T-helper 2 cell treated with Interferon-gamma antibody and Interleukin-4, amounts not matched to agents 5 μg/mL and 100 μg/mL, for 36 hours (primary cell): ENCODE results near the gene CDCP1.
A peak's percentile ranks its signal among the peaks of the same experiment; 100 is the strongest.

ENCODE experiments used
- DNase-seq: peaks from one replicate; pipeline ENCODE4 v3.0.0; 2021; ENCODE audit warnings: low spot score
- H3K27ac Mint-ChIP-seq: one replicate; pipeline ENCODE4 v1.8.0; 2021; ENCODE audit warnings: mild to moderate bottlenecking, mixed read lengths
- H3K27me3 Mint-ChIP-seq: one replicate; pipeline ENCODE4 v1.8.0; 2021; ENCODE audit warnings: low read depth, mixed read lengths
- H3K36me3 Mint-ChIP-seq: one replicate; pipeline ENCODE4 v1.8.0; 2021; ENCODE audit warnings: low read depth, mixed read lengths
- H3K4me1 Mint-ChIP-seq: one replicate; pipeline ENCODE4 v1.8.0; 2021; ENCODE audit warnings: low read depth, mixed read lengths
- H3K4me3 Mint-ChIP-seq: one replicate; pipeline ENCODE4 v1.8.0; 2022; ENCODE audit warnings: mild to moderate bottlenecking, moderate library complexity, mixed read lengths
- H3K9me3 Mint-ChIP-seq: one replicate; pipeline ENCODE4 v1.8.0; 2021; ENCODE audit warnings: mixed read lengths

The CDCP1 gene

DNA sequence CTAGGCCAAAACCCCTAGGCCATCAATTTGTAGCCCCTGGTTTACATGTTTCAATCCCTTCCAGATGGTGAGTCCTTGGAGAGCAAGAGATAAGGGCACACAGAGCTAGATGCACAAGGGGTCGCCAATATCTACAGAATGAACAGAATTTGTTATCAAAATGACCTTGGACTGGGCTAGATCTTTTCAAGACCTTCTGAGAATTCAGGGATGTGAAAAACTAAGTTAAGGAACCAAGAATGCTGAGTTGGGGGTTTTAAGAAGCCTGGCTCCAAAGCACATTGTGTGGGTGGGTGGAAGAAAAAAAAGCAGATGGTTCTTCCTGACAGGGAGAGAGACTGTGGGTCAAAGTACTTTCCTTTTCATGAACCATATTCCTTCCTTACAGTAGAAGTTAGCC lies 10.2 kb downstream of the CDCP1 start:
- DNase-seq: no peak

DNA sequence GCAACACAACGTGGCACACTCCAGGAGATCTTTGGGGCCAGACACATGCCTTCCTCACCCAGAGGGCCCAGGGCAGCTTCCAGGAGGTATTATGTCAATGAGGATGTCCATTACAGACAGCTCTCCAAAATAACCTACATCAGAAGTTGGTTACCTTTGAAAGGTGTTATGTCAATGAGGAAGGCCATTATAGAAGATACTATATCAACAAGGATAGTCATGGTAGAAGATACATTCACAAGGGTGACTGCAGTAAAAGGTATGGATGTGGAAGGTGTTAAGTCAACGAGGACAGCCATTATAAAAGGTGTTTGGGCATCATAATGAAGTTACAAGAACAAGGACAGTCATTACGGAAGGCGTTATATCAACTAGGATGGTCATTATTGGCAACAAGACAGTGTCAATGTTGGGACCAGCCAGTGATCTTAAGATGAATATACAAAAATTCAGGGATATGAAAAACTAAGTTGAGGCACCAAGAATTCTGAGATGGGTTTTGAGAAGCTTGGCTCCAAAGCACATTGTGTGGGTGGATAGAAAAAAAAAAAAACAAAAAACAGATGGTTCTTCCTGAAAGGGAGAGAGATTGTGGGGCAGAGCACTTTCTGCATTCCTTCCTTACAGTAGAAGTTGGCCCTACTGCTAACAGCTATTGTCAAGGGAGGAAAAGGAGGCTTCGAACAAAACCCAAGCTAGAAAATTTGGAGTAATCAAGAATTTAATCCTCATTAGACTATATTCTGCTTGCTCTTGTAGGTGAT lies 11.2 kb downstream of the CDCP1 start:
- Mint-ChIP-seq H3K9me3 (no peaks in the 10 kb centered on the region), H3K36me3 (peaks cover 3% of the 10 kb centered on the region), H3K27me3 (peaks cover 2% of the 10 kb centered on the region), H3K4me1 (peaks cover 20% of the 10 kb centered on the region), H3K27ac (no peak overlapping the region), H3K4me3 (no peak overlapping the region)
- no peak for DNase-seq

More for the DNA sequence above, 10.2 kb downstream of the CDCP1 start:
- H3K27ac Mint-ChIP-seq: no peak overlapping the region
- H3K9me3 Mint-ChIP-seq: no peaks in the 10 kb centered on the region
- H3K4me3 Mint-ChIP-seq: no peak overlapping the region
- peaks cover 26% of the 10 kb centered on the region for H3K4me1 Mint-ChIP-seq
- H3K36me3 Mint-ChIP-seq: peaks cover 5% of the 10 kb centered on the region
- peaks cover 2% of the 10 kb centered on the region for H3K27me3 Mint-ChIP-seq

DNA sequence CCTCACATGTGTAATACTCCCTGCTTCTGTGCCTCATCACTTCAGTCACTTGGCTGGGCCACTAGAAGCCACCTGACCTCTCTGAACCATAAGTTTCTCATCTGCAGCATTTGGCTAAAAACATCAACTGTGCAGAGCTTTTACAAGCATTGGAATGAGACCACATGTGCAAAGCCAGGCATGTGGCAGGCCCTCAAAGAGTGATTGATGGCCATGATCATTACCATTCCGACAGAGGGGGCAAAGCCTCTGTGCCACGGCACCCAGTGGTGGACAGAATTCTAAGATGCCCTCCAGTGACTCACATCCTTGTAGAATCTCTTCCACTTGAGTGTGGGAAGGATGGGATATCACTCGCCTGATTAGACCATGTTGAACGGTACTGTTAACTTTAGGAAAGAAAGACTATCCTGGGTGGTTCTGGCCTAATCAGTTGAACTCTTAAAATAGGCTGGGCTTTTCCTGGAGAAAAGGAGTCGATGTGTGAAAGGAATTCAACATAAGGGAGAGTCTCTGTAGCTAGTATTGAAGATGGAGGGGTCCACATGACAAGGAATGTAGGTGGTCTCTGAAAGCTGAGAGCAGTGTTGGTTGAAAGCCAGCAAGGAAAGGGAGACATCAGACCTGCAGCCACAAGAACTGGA lies 13.5 kb downstream of the CDCP1 start:
- Mint-ChIP-seq H3K36me3 (peaks cover 2% of the 10 kb centered on the region), H3K27ac (no peak overlapping the region), H3K9me3 (no peaks in the 10 kb centered on the region), H3K27me3 (peaks cover 2% of the 10 kb centered on the region), H3K4me1 (peaks cover 14% of the 10 kb centered on the region), H3K4me3 (no peak overlapping the region)
- no peak for DNase-seq

DNA sequence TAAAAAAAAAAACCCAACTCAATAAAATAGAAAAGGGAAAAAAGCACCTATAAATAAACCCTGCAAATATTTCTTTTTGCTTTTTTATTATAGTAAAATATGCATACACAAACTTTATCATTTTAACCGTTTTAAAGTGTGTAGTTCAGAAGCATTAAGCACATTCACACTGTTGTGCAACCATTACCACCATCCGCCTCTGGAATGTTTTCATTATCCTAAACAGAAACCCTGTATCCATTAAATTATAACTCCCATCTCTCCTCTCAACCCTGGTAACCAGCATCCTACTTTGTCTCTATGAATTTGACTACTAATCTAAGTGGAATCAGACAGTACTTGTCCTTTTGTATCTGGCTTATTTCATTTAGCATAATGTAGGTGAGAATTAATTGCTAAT lies 15.0 kb downstream of the CDCP1 start:
- H3K9me3 Mint-ChIP-seq: no peaks in the 10 kb centered on the region
- no peak for DNase-seq
- H3K36me3 Mint-ChIP-seq: peaks cover 7% of the 10 kb centered on the region
- no peak overlapping the region for H3K27ac Mint-ChIP-seq
- no peak overlapping the region for H3K4me3 Mint-ChIP-seq
- H3K27me3 Mint-ChIP-seq: peaks cover 2% of the 10 kb centered on the region
- peaks cover 20% of the 10 kb centered on the region for H3K4me1 Mint-ChIP-seq

DNA sequence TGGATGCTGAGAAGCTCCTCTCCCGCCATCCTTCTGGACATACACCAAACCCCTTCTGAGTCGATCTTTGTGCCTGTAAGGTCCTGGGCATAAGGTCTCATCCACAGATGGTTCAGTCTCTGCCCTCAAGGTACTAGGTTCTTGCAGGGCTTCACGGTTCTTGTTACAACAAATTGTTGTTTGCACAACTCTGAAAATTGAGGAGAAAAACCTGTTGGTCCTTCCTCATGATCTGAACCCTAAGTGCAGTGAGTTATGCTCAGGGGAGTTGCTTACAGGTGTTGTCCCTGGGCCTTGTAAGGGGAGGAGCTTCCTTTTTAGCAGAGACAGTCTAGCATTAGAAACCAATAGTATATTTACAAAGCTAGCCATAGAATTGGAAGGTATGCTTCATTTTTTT lies 15.7 kb downstream of the CDCP1 start:
- H3K36me3 Mint-ChIP-seq: peaks cover 10% of the 10 kb centered on the region
- no peak for DNase-seq
- no peaks in the 10 kb centered on the region for H3K9me3 Mint-ChIP-seq
- no peak overlapping the region for H3K27ac Mint-ChIP-seq
- peaks cover 19% of the 10 kb centered on the region for H3K4me1 Mint-ChIP-seq
- H3K27me3 Mint-ChIP-seq: no peaks in the 10 kb centered on the region
- no peak overlapping the region for H3K4me3 Mint-ChIP-seq

DNA sequence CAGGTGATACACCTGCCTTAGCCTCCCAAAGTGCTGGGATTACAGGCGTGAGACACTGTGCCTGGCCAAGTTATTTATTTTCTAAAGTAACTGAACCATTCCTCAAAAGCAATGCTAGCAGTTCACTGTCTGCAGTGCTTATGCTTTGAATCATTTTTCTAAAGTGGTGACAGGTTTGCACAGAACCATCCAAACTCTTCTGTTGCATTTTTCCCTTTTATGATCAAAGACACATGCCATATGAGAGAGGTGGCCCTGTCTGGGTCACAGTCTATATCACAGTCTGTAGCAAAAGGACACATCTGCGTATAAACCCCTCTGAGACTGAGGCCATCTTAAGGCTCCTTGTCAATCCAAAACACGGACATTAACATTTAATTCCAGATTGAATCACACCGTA lies 17.2 kb downstream of the CDCP1 start:
- Mint-ChIP-seq H3K4me1 (peaks cover 22% of the 10 kb centered on the region), H3K27ac (no peak overlapping the region), H3K9me3 (no peaks in the 10 kb centered on the region), H3K36me3 (peaks cover 16% of the 10 kb centered on the region), H3K27me3 (no peaks in the 10 kb centered on the region), H3K4me3 (no peak overlapping the region)
- no peak for DNase-seq

DNA sequence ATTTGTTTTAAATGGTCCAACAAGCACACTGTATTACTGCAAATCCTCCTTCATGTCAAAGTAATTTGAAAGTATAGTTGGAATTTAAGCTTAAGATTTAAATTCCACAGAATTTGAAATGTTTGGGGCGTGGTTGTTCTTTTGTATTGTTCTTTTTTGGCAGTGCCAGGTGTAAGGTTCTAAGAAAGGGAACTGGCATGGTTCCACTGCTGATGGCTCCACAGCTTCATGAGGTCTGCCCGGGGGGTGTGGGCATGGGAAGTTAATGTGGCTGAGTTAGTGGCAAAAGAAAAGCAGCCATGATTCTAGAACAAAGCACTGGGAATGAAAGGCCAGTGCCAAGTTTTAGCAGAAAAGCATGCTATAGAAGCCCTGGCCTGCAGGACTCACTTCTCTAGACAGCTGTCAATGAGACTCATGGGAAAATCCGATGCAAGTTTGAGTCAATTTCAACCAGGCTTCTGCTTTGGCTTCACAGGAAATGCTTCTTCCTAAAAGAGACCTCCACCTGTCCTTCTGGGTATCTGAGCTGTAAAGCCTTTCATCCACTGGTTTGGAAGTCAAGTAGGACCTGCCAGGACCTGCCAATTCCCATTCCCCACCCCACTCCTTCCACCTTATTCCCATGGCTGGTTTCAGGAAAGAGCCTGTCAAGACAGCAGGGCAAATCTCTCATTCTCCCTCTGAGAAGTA lies 18.9 kb downstream of the CDCP1 start:
- no peak overlapping the region for H3K27ac Mint-ChIP-seq
- H3K27me3 Mint-ChIP-seq: no peaks in the 10 kb centered on the region
- no peak for DNase-seq
- H3K4me3 Mint-ChIP-seq: no peak overlapping the region
- no peaks in the 10 kb centered on the region for H3K9me3 Mint-ChIP-seq
- peaks cover 22% of the 10 kb centered on the region for H3K36me3 Mint-ChIP-seq
- H3K4me1 Mint-ChIP-seq: peaks cover 36% of the 10 kb centered on the region

DNA sequence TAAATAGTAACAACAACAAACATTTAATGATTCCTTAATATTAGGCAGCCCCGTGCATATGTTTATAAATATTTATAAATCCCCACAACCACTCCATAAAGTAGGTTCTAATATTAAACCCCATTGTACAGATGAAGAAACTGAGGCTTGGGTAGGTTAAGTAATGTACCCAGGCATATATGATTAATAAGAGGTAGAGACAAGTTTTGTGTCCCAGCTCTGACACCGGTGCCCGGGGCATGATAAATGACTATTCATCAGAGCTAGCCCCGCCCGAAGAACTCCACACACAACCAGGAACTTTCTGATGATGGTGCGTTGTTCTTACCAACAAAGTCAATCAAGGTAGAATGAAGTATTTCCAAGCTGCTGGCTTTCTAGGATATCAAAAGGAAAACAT lies 19.4 kb downstream of the CDCP1 start:
- H3K27me3 Mint-ChIP-seq: no peaks in the 10 kb centered on the region
- no peak overlapping the region for H3K4me3 Mint-ChIP-seq
- no peak overlapping the region for H3K27ac Mint-ChIP-seq
- peaks cover 36% of the 10 kb centered on the region for H3K4me1 Mint-ChIP-seq
- DNase-seq: no peak
- H3K36me3 Mint-ChIP-seq: peaks cover 22% of the 10 kb centered on the region
- no peaks in the 10 kb centered on the region for H3K9me3 Mint-ChIP-seq

DNA sequence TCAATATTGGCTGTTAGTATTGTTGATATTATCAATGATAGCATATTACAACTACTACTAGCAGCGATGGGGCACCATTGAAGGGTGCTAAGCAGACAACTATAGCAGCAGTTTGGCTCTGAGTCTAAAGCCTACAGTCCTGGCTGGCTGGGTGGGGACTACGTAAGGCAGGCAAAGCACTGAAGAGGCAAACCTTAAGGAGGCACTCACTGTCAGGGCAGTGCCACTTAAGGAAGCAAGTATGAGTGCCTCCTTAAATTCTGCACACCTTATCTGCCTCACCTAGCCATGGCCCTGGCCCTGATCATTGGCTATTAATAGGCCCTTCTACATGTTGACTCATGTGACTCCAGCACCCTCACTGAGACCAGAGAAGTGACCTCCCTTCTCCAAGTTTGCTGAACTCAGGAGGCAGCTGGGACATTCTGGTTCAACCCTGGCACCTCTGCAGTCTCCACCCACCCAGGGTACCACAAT lies 20.6 kb downstream of the CDCP1 start:
- H3K9me3 Mint-ChIP-seq: no peaks in the 10 kb centered on the region
- H3K27me3 Mint-ChIP-seq: no peaks in the 10 kb centered on the region
- peaks cover 22% of the 10 kb centered on the region for H3K36me3 Mint-ChIP-seq
- DNase-seq: no peak
- no peak overlapping the region for H3K27ac Mint-ChIP-seq
- no peak overlapping the region for H3K4me3 Mint-ChIP-seq
- H3K4me1 Mint-ChIP-seq: peaks cover 36% of the 10 kb centered on the region

DNA sequence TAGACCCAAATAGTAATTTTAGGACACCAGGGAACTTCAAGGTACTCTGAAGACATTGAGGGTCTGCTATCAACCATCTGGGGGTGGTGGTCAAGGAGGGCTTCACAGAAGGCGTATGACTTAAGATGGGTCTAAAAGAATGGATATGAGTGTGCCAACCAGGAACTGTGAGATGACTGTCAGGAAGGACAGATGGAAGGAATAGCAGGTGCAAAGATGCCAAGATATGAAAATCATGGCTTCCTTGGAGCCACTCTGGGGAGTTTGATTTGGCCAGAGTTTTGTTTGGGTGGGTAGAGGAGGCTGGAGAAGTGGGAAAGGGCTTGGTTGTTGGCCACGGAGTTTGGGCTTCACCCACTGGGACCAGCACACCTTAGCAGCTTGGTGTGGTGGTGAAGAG lies 21.2 kb downstream of the CDCP1 start:
- no peak for DNase-seq
- Mint-ChIP-seq H3K36me3 (peaks cover 22% of the 10 kb centered on the region), H3K4me1 (peaks cover 37% of the 10 kb centered on the region), H3K27me3 (no peaks in the 10 kb centered on the region), H3K4me3 (no peak overlapping the region), H3K27ac (no peak overlapping the region), H3K9me3 (no peaks in the 10 kb centered on the region)

DNA sequence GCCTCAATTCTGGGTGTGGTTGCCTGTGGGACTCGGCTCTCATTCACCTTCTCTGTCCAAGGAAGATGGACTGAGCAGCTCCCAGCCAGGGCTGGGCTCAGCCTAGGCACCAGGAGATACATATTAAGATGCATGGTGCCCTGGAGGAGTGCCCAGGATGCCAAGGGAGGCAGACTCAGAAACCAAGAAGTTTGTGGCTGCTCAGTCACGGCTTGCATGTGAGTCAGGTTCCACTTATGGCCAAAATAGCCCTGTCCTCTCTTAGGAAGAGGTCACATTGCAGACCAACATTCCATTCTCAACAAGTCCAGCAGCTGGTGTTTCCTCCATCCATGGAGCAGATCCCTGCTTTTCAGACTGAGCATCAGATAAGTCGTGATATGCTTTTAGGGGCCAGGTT lies 21.8 kb downstream of the CDCP1 start:
- H3K27me3 Mint-ChIP-seq: no peaks in the 10 kb centered on the region
- H3K9me3 Mint-ChIP-seq: no peaks in the 10 kb centered on the region
- DNase-seq: no peak

DNA sequence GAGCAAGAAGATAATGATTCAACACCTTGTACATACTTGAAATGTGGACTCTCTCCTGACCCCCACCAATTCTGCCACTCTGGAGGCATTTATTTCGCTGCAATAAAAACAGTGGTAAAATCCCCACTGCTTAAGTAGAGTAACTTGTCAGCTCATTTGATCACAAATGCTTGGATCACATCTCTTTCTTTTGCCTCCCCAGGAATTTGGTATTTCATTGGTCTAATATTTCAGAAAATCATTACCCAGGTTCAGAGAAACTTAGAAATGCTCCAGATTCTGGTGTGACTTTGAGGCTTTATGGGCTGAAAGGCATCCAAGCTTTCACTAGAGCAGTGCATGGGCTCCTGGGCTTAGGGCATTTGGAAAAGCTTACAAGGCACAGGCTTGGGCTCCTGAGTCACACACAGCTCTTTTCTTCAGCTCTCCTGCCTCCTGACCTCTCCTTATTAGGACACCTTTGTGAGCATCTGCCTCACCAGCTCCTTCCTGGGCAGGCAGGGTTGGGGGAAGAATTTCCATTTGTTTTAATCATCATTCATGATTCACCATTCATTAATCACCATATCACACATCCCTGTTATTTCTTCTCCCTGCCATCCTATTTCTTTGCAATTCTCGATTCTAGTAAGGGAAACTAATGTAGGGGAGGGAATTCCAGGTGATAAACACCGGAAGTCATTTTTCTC lies 22.5 kb downstream of the CDCP1 start:
- H3K4me1 Mint-ChIP-seq: peaks cover 50% of the 10 kb centered on the region

More for the DNA sequence above, 21.8 kb downstream of the CDCP1 start:
- no peak overlapping the region for H3K27ac Mint-ChIP-seq
- H3K4me3 Mint-ChIP-seq: no peak overlapping the region
- H3K4me1 Mint-ChIP-seq: peaks cover 44% of the 10 kb centered on the region
- peaks cover 22% of the 10 kb centered on the region for H3K36me3 Mint-ChIP-seq

DNA sequence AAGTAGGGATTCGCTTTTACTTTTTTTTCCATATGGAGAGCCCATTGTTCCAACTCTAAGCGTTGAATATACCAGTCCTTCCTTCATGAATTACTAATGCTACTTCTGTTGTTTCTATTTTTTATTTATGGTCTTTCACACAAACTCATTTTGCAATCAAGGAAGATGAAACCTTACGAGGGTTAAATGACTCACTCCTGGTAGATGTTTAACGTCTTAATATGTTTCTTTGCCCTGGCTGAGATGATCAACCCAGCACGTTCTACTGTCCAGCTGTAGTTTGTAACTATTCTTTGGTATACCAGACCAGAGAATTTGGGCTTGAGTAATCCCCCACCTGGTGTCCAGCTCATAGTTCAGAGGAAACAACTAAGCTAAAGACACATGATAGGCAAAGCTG lies 23.1 kb downstream of the CDCP1 start:
- no peak for DNase-seq
- Mint-ChIP-seq H3K9me3 (no peaks in the 10 kb centered on the region), H3K4me1 (peaks cover 57% of the 10 kb centered on the region), H3K4me3 (no peak overlapping the region), H3K27ac (peak overlapping the region; percentile 70), H3K27me3 (no peaks in the 10 kb centered on the region), H3K36me3 (peaks cover 22% of the 10 kb centered on the region)

More for the DNA sequence above, 22.5 kb downstream of the CDCP1 start:
- no peak overlapping the region for H3K4me3 Mint-ChIP-seq
- H3K36me3 Mint-ChIP-seq: peaks cover 22% of the 10 kb centered on the region
- H3K9me3 Mint-ChIP-seq: no peaks in the 10 kb centered on the region
- no peak for DNase-seq
- peak overlapping the region; percentile 70 for H3K27ac Mint-ChIP-seq
- H3K27me3 Mint-ChIP-seq: no peaks in the 10 kb centered on the region
